PC-9 (cell line): Measurements from ENCODE around the gene ATF6.

Experiments
- EZH2 ChIP-seq: fragments of 200-600 bp; sonication (generic); IDR thresholded peaks from 2 replicates; pipeline ENCODE4 v1.8.0; 2017; ENCODE audit warnings: antibody characterized with exemption, low read depth
- TF ChIP-seq, protein P1 (sequence below): fragments of 200-600 bp; sonication (generic); conservative IDR thresholded peaks from 2 replicates; pipeline ENCODE4 v1.6.1; 2017; ENCODE audit warnings: mixed run types, antibody characterized with exemption, mild to moderate bottlenecking, moderate library complexity

DNA sequence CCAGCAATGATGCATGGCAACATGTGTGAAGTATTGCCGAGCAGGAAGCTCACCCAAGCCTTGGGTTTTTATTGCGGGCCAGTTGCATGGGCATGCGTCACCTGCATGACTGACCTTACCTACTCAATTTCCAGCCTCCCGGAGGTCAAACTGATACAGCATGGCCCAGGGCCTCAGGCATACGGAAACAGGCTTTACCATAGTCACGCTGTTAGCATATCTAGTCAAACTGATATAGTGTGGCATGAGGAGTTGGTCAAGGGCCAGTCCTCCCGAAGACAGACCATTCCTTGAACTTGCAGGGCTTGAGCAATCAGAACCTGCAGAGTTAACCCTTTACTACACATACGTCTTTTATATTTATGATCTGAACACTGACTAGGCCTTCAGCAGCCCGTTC is 22.9 kb upstream of the ATF6 start:
- TF ChIP-seq, protein P1, sequence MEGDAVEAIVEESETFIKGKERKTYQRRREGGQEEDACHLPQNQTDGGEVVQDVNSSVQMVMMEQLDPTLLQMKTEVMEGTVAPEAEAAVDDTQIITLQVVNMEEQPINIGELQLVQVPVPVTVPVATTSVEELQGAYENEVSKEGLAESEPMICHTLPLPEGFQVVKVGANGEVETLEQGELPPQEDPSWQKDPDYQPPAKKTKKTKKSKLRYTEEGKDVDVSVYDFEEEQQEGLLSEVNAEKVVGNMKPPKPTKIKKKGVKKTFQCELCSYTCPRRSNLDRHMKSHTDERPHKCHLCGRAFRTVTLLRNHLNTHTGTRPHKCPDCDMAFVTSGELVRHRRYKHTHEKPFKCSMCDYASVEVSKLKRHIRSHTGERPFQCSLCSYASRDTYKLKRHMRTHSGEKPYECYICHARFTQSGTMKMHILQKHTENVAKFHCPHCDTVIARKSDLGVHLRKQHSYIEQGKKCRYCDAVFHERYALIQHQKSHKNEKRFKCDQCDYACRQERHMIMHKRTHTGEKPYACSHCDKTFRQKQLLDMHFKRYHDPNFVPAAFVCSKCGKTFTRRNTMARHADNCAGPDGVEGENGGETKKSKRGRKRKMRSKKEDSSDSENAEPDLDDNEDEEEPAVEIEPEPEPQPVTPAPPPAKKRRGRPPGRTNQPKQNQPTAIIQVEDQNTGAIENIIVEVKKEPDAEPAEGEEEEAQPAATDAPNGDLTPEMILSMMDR: no peak
- no peak for TF ChIP-seq EZH2
